Stimulated activated CD4-positive, alpha-beta T cell treated with anti-CD3 and anti-CD28 coated beads, TNF-alpha, amount 100 ng/mL, for 24 hours (primary cell): ENCODE measurements around the gene GRM5.
"Not testable (repeated sequence)": the region's sequence is repeated elsewhere in the genome, so short reads cannot be mapped to it uniquely, and the experiment has no call there.

Experiments
- DNase-seq, 3 experiments: peaks; one replicate each; pipeline ENCODE4 v3.0.0-alpha.2; 2020; ENCODE audit warnings: low read depth in 3 of 3

Gene GRM5

DNA sequence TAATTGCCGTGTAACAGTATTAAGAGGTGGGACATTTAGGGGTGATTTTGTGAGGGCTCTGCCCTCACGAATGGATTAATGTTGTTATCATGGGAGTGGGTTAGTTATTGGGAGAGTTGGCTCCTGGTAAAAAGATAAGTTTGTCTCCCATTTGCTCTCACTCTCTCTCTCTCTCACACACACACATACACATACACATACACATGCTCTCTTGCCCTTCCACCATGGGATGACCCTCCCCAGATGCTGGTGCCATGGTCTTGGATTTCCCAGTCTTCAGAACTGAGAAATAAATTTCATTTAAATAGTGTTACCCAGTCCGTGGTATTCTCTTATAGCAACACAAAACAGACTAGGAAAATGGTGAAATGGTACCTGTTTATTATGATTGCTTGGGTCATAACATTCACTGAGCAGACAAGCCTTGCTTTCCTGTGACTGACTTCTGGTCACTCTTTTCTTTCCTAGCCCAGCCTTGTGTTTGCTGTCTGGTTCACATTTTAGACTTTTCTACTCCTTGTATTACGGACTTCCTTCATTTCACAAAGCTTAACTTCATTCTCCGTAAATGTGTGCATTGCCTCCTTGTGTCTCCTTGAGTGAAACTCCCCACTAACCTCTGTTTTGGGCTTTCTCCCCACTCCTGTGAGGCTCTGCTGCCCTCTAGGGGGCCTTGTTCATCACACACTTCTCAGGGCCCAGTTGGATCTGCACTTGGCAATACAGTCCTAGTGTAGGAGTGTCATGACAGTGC is 521.7 kb downstream of the GRM5 start:
- DNase-seq = peak; percentile 62 to 68 (median 63)

- DNase-seq = no peak
Measured at GRCh38 chr11:88541006-88541405, 524.8 kb downstream of the GRM5 start.

DNA sequence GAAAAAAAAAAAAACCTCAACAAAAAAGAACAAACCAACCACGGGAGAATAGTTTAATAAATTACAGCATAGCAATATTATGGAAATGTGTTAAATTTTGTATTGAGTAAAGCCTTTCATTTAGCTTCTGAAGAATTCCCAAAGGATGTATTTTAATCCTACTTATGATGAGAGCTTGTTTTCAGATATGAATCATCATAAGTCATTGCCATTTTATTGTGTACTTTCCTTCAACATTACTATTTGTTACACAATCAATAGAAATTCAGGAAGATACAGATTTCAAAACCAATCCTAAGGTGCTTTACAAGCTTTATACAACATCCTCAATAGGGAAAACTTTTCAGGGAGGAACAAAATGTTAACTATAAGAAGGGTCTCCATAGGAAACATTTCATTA is 527.7 kb downstream of the GRM5 start:
- no peak for DNase-seq

DNA sequence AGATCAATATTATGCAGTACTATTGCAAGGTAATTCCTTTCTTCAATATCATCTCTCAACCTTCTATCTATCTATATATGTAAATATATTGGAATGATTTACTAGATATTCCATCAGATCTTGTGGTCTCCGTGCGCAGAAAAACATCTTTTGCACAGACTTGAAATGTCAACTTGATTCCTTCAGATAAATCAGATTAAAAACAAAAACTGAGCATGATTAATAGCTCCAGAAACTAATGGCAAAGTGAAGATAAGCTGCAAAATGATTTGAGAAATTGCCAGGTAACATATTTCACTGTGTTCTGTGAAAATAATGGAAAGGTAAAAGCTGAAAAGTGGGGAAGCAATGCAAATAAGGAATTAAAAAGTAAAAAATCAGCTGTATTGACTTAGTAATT is 528.2 kb downstream of the GRM5 start:
- no peak for DNase-seq

- DNase-seq = no peak
Measured at GRCh38 chr11:88536616-88537265, 529.0 kb downstream of the GRM5 start.

- DNase-seq = no peak
Measured at GRCh38 chr11:88535916-88536547, 529.8 kb downstream of the GRM5 start.

- DNase-seq = no peak
Measured at GRCh38 chr11:88535266-88535665, 530.5 kb downstream of the GRM5 start.

GRCh38 chr11:88534706-88535105 is 531.1 kb downstream of the GRM5 start:
- DNase-seq = not testable (repeated sequence)

GRCh38 chr11:88534185-88534584 is 531.6 kb downstream of the GRM5 start:
- DNase-seq = no peak

- DNase-seq = no peak
Measured at GRCh38 chr11:88533001-88533400, 532.8 kb downstream of the GRM5 start.

DNA sequence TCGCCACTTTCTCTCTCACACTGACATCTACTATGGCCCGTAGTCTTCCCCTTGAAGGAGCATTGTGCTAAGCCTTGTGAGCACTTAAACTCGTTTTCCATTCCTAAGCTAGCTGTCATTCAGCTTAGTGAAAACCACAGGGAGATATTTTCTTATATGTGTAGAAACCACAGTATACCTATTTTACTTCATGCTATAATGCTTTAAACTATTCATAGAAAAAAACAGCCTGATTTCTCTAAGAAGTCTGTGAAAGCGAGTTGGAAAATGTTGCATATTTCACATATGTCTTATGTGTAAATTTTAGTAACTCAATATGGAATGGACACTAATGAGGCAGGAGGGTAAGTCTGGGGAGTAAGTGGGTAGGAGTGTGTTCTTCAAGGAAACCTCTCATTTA is 534.0 kb downstream of the GRM5 start:
- DNase-seq = no peak

DNA sequence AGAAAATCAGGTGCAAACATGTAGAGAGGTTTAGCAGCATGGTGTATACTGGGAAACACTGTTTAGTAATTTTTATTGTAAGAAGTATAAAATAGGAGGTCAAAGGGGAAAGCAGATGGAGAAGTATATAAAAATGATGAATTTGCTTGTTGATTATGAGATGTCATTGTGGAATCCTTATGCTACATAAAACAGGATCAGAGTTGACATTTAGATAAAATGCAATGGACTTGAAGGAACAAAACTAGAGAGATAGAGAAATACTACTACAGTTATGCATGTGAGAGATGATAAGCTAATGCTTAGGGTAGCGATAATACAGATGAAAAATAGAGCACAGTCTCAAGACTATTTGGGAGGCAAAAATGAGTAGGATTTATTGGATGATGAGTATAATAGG is 536.4 kb downstream of the GRM5 start:
- DNase-seq = no peak

DNA sequence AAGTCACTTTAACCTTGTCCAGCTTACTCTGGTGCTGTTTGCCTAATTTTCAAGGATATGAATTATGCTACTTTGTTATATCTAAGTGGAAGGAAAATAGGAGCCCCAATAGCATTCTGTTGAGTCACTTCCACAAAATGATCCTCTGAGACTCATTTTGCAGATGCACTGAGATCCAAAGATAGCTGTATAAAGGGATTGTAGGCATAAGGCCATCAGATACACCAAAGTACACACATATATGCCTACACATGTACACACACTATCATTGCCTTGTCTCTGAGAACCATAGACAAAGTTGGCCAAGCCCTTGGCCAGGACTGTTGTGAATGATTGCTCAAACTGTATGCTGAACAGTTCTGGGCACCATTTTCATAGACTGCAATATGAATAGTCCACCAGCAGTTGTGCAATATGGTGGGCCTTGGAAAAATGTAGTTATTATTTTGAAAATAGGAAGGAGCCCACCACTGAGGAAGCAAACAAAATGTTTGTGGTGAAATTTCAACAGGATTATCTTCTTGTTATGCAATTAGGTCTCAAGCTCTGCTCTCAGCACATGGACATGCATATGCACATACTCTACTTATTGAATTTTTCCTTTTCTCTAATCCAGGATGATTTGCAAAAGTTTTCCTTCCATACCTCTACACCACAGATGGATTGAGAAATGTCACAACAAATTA is 542.3 kb downstream of the GRM5 start:
- DNase-seq = no peak

GRCh38 chr11:88522624-88523385 is 543.0 kb downstream of the GRM5 start:
- no peak for DNase-seq

- DNase-seq = no peak
Measured at GRCh38 chr11:88521799-88522201, 544.0 kb downstream of the GRM5 start.

- DNase-seq = no peak
Measured at GRCh38 chr11:88521399-88521798, 544.4 kb downstream of the GRM5 start.

GRCh38 chr11:88520391-88520790 is 545.4 kb downstream of the GRM5 start:
- DNase-seq = no peak

DNA sequence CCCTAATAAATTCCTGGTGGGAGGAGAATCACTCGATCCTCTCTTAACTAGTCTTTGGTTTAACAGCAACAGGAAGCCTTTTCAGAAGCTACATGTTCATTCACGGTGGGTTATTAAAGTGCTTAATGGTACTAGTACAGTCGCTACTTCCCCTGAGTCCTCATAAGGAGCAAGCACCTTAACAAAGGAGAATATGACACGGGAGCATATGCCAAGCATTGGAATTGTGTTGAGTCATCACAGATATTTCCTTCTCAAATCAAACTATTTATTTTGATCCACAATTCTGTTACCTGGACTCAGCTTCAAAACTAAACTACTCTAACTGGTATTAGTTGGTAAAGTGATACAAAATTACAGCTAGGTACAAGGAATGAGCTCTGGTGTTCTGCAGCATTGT is 550.8 kb downstream of the GRM5 start:
- DNase-seq = no peak

GRCh38 chr11:88511006-88511405 is 554.8 kb downstream of the GRM5 start:
- no peak for DNase-seq

DNA sequence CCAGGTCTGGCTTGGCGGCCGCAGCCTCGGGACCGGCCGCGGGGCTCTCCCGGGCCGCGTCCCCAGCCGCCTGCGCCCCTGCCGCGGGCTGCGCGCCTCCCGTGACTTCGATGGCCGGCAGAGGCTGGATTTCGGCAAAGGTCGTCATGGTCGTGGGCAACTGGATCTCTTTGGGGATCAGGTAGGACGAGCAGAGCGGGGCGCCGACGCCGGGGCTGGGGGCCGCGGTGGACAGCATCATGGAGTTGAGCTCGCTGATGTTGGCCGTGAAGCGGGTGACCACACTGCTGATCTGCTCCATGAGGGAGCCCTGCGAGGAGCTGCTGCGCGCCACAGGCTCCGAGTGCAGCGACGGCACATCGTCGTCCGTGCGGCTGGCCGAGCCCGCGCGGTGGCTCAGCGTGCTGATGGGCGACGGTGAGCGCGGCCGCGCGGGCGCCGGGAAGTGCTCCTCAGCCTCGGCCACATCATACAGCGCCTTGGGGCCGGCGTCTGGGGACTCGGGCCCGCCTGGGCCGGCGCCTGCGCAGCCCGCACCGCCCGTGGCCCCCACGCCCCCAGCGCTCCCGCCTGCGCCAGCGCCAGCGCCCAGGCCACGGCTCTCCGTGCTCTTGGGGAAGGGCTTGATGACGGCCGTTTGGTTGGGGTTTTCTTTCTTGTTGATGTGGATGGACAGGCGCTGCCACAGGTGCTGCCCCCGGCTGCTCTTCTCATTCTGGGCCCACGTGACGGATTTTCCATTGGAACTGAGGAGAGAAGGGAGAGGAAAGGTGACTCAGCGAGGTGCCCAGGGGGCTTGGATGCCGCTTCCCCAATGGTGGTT is 556.8 kb downstream of the GRM5 start:
- peak in 1 of 3 experiments; percentile 22 for DNase-seq

GRCh38 chr11:88508418-88508758 is 557.4 kb downstream of the GRM5 start:
- no peak for DNase-seq
